Activated CD8-positive, alpha-beta memory T cell treated with anti-CD3 and anti-CD28 coated beads, Interleukin-2, amount 50 U/mL, for 4 hours (primary cell): ENCODE results near the gene MFSD2A.
"Not testable (repeated sequence)": the region's sequence is repeated elsewhere in the genome, so short reads cannot be mapped to it uniquely, and the experiment has no call there.

Source experiments
- DNase-seq: peaks from one replicate; pipeline ENCODE4 v3.0.0-alpha.2; 2020

Gene MFSD2A

GRCh38 chr1:40007481-40008034 is 52.6 kb downstream of the MFSD2A start:
- DNase-seq, result not testable (repeated sequence)

DNA sequence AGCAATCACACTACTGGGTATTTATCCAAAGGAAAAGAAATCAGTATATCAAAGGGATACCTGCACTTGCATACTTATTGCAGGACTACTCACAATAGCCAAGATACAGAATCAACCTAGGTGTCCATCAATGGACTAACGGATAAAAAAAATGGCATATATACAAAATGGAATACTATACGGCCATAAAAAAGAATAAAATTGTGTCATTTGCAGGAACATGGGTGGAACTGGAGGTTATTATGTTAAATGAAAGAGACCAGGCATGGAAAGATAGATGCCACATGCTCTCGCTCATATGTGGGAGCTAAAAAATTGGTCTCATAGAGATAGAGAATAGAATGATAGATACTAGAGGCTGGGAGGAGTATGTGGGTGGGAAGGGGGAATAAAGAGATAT is 56.3 kb downstream of the MFSD2A start:
- DNase-seq, result no peak

- no peak for DNase-seq
These were observed 59.3 kb downstream of the MFSD2A start for GRCh38 chr1:40014253-40014706.

GRCh38 chr1:40014812-40015594 is 60.1 kb downstream of the MFSD2A start:
- no peak for DNase-seq

- no peak for DNase-seq
These were observed 63.1 kb downstream of the MFSD2A start for GRCh38 chr1:40017951-40018575.
